Stimulated activated CD4-positive, alpha-beta T cell treated with anti-CD3 and anti-CD28 coated beads, Interleukin-15, amount 100 ng/mL, for 48 hours (primary cell): ENCODE measurements around the gene C9orf72.

ENCODE experiments used
- DNase-seq, 2 donors: peaks; one replicate each; pipeline ENCODE4 v3.0.0-alpha.2; 2020; ENCODE audit warnings: low read depth in 2 of 2

C9orf72 gene

DNA sequence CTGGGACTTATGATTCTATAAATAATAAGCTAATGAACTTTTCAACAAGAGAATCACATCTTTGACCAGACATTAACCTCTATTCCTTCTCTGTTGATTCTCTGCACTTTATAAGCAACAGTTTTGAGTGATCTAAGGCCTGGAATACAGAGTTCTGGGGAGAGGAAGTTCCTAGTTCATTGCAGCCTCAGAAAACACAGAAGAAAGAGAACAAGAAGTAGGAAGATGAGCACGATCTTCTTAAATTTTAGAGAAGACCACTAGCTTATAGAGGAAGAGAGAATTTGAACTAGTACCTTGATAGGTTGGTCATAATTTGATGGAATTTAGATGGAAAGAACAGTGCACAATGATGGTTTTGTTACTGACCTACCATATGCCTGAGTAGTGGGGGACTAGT lies 8.5 kb upstream of the C9orf72 start:
- DNase-seq = no peak

GRCh38 chr9:27573634-27574590 lies 631 bp upstream of the C9orf72 start:
- peak; percentile 95 to 97 for DNase-seq

DNA sequence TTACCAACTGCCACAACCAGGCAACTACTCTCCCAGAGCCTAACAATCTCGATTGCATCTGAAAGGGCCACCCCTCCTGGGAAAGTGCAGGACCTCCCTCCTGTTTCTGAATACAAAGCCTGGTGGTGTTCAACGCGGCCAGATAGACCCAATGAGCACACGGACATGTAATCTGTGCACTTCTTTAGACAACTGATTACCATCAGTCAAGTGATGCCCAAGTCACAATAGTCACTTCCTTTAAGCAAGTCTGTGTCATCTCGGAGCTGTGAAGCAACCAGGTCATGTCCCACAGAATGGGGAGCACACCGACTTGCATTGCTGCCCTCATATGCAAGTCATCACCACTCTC lies 739 bp downstream of the C9orf72 start:
- peak in 1 of 2 donors; percentile 43 for DNase-seq

DNA sequence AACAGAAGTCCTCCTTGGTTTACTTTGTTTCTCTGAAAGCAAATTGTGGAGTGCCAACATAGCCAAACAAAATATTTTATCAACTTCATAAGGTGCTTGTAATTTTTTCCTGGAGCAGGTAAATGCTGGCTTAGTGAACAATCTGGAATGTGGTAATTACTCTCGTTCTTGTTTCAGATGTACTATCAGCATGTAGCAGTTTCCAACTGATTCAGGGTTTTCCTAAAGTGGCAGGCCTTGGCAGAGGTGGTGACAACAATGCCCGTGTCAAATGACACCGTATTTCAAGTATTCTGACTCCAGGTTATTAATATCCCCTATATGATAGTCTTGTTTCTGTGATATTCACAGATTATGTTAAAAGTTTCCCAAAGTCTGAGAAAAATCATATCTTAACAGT lies 1.2 kb downstream of the C9orf72 start:
- DNase-seq = no peak

GRCh38 chr9:27571011-27571410 lies 2.3 kb downstream of the C9orf72 start:
- no peak for DNase-seq

DNA sequence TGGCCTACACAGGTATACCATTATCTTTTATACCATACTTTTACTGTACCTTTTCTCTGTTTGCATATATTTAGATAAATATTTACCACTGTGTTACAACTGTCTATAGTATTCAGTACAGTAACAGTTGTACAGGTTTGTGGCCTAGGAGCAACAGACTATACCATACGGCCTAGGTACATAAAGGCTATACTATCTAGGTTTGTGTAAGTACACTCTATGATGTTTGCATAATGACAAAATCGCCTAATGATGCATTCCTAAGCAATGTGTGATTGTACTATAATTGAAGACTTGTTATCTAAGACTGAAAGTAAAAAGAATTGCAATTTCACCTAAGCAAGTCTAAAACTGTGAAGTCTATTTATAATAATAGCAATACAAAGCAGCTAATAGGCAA lies 3.9 kb downstream of the C9orf72 start:
- no peak for DNase-seq

GRCh38 chr9:27566118-27566517 lies 7.2 kb downstream of the C9orf72 start:
- DNase-seq = no peak

- no peak for DNase-seq
Observed at GRCh38 chr9:27565696-27566095, 7.6 kb downstream of the C9orf72 start.

- DNase-seq = no peak
Observed at GRCh38 chr9:27564670-27565069, 8.6 kb downstream of the C9orf72 start.

DNA sequence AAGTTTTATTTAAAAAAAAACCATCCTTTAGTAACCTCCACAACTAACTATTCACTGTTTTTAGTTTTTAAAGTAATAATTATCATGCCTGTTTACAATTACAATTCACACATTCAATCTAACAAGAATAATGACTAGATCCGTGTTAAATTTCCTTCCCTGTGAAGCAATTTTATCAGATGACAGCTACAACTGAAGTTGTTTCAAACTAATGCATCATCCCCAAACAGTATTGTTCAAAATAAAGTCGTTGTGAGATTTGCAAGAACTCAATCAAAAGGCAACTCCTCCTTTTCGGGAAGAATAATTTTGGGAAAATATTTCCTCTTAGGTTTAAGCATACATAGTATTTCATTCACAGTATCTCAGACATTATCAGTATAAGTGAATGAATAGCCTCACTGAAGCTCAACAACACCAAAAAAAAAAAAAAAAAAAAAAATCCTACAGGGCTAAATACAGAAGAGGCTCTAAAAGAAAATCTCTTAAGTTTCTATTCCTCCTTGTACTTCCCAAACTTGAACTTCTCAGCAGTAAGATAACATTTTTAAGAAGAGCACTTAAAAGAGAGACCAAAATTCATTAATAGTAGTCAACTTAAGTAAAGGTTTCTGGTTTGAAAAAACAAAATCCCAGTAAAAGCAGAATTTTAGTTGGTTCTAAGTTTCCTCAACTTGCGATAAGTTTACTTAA lies 9.4 kb downstream of the C9orf72 start:
- no peak for DNase-seq

- no peak for DNase-seq
Observed at GRCh38 chr9:27561685-27562084, 11.6 kb downstream of the C9orf72 start.

- no peak for DNase-seq
Observed at GRCh38 chr9:27560457-27560856, 12.8 kb downstream of the C9orf72 start.

- no peak for DNase-seq
Observed at GRCh38 chr9:27558307-27558706, 15.0 kb downstream of the C9orf72 start.

DNA sequence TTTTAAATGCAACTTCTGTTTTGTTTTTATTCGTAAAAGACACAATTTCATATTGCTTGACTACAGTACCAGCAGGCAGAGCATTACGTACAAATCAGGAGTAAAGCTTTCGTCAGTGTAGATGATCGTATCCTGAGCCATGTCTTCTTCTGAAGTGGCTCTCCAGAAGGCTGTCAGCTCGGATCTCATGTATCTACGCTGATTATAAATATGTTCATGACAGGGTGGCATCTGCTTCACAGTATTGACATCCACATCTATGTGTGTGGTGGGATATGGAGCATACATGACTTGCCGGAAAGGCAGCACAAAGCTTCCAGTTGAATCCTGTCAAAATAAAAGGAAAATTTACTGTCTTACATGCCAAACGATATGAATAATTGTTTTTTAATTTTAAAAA lies 16.8 kb downstream of the C9orf72 start:
- no peak for DNase-seq

DNA sequence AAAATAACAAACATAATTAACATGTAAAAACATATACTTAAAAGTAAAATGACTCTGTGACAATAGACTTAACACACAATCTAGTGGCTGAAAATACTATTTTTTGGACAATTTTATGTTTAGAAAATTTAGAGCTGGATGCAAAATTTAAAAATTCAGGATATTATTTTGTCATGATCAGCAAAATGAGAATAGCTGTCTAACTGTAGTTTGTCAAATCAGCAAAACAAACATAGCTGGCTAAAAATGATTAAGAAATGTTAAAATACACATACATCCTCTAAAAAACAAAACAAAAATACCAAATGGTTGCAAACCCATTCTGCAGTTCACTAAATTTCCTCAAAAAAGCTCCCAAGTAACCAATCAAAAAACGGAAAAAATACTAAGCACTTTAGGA lies 18.6 kb downstream of the C9orf72 start:
- no peak for DNase-seq

DNA sequence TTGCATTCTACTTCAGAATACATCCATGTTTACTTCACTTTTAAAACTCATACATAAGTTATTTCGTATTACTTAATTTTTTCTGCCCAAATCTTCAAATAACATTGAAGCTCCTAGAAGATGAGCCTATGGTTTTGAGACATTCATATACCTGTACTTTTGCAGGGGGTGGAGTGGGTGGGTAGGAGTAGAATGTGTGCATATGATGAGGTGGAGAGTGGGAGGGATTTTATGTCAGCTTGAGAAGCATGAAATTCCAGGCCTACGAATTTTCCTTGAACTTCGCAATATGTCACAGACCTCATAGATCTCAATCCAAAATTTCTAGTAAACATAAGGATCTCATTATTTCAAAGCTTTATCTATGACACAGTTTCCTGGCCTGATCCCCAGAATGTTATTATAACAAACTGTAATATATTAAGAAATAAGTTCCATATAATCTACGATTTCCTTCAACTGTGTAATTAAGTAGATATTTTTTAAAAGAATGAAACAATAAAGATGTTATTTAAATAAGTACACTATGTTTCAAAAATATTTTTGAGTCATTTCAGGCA lies 24.0 kb downstream of the C9orf72 start:
- DNase-seq = no peak

DNA sequence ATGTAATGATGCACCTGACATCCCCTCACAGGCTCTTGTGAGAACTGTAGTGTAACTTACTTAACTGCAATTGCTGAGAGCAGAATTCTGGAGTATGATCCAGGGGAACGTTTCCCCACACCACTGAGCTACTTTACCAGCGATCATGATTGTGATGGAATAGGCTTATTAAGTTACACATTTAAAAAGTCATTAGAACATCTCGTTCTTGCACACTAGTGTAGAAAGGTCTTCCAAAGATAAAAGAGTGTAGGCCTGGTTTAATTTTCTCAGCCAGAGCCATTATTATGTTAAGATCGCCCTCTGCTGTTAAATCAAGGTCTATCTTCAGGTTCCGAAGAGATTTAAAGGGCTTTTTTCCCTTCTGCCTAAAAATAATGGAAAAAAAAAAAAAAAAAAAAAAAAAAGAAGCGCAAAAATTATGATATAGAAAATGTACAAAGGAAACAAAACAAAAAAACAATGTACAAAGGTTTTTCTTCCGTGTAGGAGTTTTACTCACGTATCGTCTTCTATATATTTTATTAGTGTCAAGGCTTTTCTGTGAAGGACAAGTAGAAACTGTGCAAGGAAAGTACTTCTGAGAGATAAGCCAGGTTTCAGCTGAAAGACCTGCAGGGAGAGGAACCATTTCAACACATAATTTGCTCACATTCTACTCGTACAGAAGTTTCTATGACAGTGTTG lies 25.1 kb downstream of the C9orf72 start:
- DNase-seq = no peak

GRCh38 chr9:27545471-27545870 lies 27.8 kb downstream of the C9orf72 start:
- no peak for DNase-seq

- no peak for DNase-seq
Observed at GRCh38 chr9:27542508-27542907, 30.8 kb downstream of the C9orf72 start.

- no peak for DNase-seq
Observed at GRCh38 chr9:27541740-27542139, 31.5 kb downstream of the C9orf72 start.

GRCh38 chr9:27540502-27540901 lies 32.8 kb downstream of the C9orf72 start:
- DNase-seq = no peak
